ENCODE results near the gene SLC36A3.

The SLC36A3 gene

DNA sequence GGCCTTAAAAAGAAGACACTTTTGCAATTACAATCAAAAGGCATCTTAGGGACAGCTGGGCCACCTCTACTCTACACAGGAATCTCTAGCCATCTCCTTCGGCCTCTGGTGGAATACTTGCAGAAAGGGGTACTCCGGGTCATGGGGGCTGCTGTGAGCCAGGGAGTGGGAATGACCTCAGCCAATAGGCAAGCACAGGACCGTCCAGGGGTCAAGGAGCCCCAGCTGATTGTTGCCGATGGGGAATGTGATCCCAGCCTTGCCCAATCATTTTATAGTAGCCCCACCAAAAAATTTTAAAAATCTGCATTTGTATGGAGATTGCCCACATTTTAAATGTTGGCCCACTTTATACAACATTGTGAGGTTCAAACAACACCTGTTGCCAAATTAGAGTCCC lies 16.9 kb upstream of the SLC36A3 start:
- TF ChIP-seq, protein P1, sequence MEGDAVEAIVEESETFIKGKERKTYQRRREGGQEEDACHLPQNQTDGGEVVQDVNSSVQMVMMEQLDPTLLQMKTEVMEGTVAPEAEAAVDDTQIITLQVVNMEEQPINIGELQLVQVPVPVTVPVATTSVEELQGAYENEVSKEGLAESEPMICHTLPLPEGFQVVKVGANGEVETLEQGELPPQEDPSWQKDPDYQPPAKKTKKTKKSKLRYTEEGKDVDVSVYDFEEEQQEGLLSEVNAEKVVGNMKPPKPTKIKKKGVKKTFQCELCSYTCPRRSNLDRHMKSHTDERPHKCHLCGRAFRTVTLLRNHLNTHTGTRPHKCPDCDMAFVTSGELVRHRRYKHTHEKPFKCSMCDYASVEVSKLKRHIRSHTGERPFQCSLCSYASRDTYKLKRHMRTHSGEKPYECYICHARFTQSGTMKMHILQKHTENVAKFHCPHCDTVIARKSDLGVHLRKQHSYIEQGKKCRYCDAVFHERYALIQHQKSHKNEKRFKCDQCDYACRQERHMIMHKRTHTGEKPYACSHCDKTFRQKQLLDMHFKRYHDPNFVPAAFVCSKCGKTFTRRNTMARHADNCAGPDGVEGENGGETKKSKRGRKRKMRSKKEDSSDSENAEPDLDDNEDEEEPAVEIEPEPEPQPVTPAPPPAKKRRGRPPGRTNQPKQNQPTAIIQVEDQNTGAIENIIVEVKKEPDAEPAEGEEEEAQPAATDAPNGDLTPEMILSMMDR (IDR thresholded peaks at IDR 0.05; ENCODE audit: low read length, missing control alignments): no peak
- H3K4me3 ChIP-seq (replicated peaks; ENCODE audit: low read depth, low read length): no peak overlapping the region
- DNase-seq (ENCODE audit: low read depth): no peak

- TF ChIP-seq, protein P1 (IDR thresholded peaks at IDR 0.05; ENCODE audit: low read length, missing control alignments): peak; percentile 35
- DNase-seq (ENCODE audit: low read depth): peak; percentile 27
- no peak overlapping the region for H3K4me3 ChIP-seq (replicated peaks; ENCODE audit: low read depth, low read length)
Observed at GRCh38 chr5:151318850-151319732, 15.5 kb upstream of the SLC36A3 start.

DNA sequence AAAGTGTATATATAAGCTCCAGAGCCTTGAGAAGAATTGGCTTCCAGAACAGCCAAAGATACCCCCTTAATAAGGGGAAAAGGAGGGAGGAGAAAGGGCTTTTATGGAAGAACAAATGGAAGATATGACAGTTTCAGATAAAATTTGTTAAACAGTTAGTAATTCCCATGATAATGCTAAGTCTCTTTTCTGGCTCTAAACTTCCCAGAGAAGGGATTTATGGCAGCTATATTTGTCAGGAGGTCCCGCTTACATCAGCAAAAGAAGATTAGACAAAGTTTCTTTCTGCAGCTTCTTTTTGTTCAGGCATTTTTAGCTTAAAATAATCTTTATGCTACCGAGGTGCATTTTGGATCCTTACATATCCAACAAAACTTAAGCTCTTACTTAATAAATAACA lies 14.3 kb upstream of the SLC36A3 start:
- H3K4me3 ChIP-seq (replicated peaks; ENCODE audit: low read depth, low read length): no peak overlapping the region
- no peak for DNase-seq (ENCODE audit: low read depth)
- TF ChIP-seq, protein P1 (IDR thresholded peaks at IDR 0.05; ENCODE audit: low read length, missing control alignments): no peak

DNA sequence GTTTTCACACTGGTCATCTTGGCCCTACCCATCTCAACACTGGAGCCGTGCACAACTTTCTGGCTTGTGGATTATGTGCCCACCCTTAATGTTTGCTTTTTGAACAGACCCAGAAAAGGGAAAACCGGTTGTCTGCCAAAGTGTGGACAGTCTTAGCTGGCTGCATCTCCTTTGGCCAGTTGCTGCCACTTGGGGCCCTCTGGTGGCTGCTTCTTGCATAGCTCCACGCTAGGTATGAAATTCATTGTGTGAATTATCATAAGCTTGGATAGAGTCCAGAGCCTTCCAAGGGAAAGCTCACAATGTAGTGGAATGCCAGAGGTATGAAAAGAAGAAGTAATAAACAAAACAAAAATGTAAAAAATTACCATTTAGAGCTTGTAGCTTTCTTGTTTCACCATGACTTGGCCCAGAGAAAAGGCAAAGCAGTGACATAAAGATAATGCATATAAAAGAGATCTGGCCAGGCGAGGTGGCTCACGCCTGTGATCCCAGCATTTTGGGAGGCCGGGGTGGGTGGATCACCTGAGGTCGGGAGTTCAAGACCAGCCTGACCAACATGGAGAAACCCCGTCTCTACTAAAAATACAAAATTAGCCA lies 12.5 kb upstream of the SLC36A3 start:
- H3K4me3 ChIP-seq (replicated peaks; ENCODE audit: low read depth, low read length): no peak overlapping the region
- TF ChIP-seq, protein P1 (IDR thresholded peaks at IDR 0.05; ENCODE audit: low read length, missing control alignments): peak; percentile 99
- DNase-seq (ENCODE audit: low read depth): peak; percentile 84

- TF ChIP-seq, protein P1 (IDR thresholded peaks at IDR 0.05; ENCODE audit: low read length, missing control alignments): no peak
- no peak for DNase-seq (ENCODE audit: low read depth)
- H3K4me3 ChIP-seq (replicated peaks; ENCODE audit: low read depth, low read length): no peak overlapping the region
Observed at GRCh38 chr5:151313357-151313756, 9.8 kb upstream of the SLC36A3 start.

DNA sequence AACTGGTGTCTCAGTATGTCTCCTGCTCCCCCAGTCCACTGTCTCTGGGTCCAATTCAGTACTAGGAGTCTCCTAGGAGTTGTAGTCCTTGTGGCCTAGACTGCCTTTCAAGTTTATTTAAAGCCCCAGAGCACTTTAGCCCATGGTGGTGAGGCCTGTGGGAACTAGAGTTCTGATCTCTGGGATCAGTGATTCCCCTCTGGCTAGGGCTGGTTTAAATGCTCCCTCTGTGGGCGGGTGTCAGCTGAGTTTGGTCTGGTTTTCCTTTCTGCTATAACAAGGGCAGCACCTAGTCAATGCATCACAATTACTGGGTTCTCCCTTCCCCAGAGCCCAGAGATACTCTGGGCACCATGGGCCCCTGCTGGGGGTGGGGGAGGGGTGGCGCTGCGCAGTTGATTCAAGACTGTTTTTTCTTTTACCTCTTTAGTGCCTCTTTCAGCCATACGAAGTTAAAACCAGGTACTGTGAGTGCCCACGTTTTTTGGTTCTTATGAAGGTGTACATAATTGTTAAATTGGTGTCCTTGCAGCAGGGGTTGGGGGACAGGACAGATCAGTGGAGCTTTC lies 9.3 kb upstream of the SLC36A3 start:
- no peak overlapping the region for H3K4me3 ChIP-seq (replicated peaks; ENCODE audit: low read depth, low read length)
- DNase-seq (ENCODE audit: low read depth): no peak
- TF ChIP-seq, protein P1 (IDR thresholded peaks at IDR 0.05; ENCODE audit: low read length, missing control alignments): no peak
